Measurements from ENCODE around the gene MYCN.
"Not testable (repeated sequence)": the region's sequence is repeated elsewhere in the genome, so short reads cannot be mapped to it uniquely, and the experiment has no call there.

DNA sequence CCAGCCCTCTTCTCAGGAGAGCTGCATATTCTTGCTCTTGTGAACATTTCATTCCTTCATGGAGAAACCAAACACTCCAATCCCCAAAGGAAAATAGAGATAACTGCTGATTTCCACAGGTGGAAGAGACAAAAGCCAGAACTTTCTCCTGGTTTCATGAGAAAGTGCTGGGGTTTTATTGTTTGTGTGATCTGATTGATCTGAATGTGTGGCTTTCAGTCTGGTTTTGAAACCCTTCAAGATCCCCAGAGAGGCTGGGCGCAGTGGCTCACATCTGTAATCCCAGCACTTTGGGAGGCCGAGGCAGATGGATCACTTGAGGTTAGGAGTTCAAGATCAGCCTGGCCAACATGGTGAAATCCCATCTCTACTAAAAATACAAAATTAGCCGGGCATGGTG lies 11.3 kb upstream of the MYCN start:
- TF ChIP-seq, protein P1, sequence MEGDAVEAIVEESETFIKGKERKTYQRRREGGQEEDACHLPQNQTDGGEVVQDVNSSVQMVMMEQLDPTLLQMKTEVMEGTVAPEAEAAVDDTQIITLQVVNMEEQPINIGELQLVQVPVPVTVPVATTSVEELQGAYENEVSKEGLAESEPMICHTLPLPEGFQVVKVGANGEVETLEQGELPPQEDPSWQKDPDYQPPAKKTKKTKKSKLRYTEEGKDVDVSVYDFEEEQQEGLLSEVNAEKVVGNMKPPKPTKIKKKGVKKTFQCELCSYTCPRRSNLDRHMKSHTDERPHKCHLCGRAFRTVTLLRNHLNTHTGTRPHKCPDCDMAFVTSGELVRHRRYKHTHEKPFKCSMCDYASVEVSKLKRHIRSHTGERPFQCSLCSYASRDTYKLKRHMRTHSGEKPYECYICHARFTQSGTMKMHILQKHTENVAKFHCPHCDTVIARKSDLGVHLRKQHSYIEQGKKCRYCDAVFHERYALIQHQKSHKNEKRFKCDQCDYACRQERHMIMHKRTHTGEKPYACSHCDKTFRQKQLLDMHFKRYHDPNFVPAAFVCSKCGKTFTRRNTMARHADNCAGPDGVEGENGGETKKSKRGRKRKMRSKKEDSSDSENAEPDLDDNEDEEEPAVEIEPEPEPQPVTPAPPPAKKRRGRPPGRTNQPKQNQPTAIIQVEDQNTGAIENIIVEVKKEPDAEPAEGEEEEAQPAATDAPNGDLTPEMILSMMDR (conservative IDR thresholded peaks at IDR 0.05; ENCODE audit: low read depth, low read length), result not testable (repeated sequence)
- not testable (repeated sequence) for TF ChIP-seq EZH2 (IDR thresholded peaks at IDR 0.05; ENCODE audit: low read length, unreplicated experiment)

All from PC-3 (cell line).